GM18909 (cell line): ENCODE data around the gene UBAP2L.

ENCODE experiments used
- ATAC-seq: cut with Tn5 transposase; IDR thresholded peaks from one replicate; pipeline ENCODE4 v1.9.1; 2021; ENCODE audit warnings: mild to moderate bottlenecking; ENCODE audit not compliant: unreplicated experiment, poor library complexity

The UBAP2L gene

GRCh38 chr1:154220071-154220969 lies at the start of gene UBAP2L:
UBAP2L (plus strand) TSS chr1:154220955; CDS start chr1:154225124, 4,169 bp downstream.
- peak; percentile 92 for ATAC-seq

- ATAC-seq = no peak
Measured at GRCh38 chr1:154171223-154171583, 49.6 kb upstream of the UBAP2L start.

- no peak for ATAC-seq
Measured at GRCh38 chr1:154171880-154172279, 48.9 kb upstream of the UBAP2L start.

- ATAC-seq = no peak
Measured at GRCh38 chr1:154174654-154175053, 46.1 kb upstream of the UBAP2L start.

GRCh38 chr1:154176337-154176736 lies 44.4 kb upstream of the UBAP2L start:
- ATAC-seq = no peak

- ATAC-seq = no peak
Measured at GRCh38 chr1:154178013-154178412, 42.7 kb upstream of the UBAP2L start.

- no peak for ATAC-seq
Measured at GRCh38 chr1:154178911-154179811, 41.6 kb upstream of the UBAP2L start.

GRCh38 chr1:154179946-154180687 lies 40.6 kb upstream of the UBAP2L start:
- ATAC-seq = no peak

GRCh38 chr1:154181944-154182343 lies 38.8 kb upstream of the UBAP2L start:
- ATAC-seq = no peak

- peak; percentile 63 for ATAC-seq
Measured at GRCh38 chr1:154182344-154183045, 38.3 kb upstream of the UBAP2L start.

GRCh38 chr1:154183046-154183915 lies 37.5 kb upstream of the UBAP2L start:
- ATAC-seq = peak; percentile 74

GRCh38 chr1:154186177-154186576 lies 34.6 kb upstream of the UBAP2L start:
- no peak for ATAC-seq

GRCh38 chr1:154186852-154187501 lies 33.8 kb upstream of the UBAP2L start:
- no peak for ATAC-seq

GRCh38 chr1:154190550-154190949 lies 30.2 kb upstream of the UBAP2L start:
- no peak for ATAC-seq

- no peak for ATAC-seq
Measured at GRCh38 chr1:154191990-154192461, 28.7 kb upstream of the UBAP2L start, which contains the start of gene TPM3. TPM3 (minus strand) TSS chr1:154192100; CDS start chr1:154192018, 82 bp downstream.

- ATAC-seq = no peak
Measured at GRCh38 chr1:154192476-154192875, 28.3 kb upstream of the UBAP2L start.

- no peak for ATAC-seq
Measured at GRCh38 chr1:154193821-154194220, 26.9 kb upstream of the UBAP2L start.
